Stimulated activated CD4-positive, alpha-beta T cell treated with anti-CD3 and anti-CD28 coated beads, Interleukin-12 subunit alpha, Interleukin-12 subunit beta, amount 100 ng/mL, for 24 hours (primary cell): Measurements from ENCODE around the gene MS4A1.
"Not testable (repeated sequence)": the region's sequence is repeated elsewhere in the genome, so short reads cannot be mapped to it uniquely, and the experiment has no call there.

Experiments used
- DNase-seq, 2 experiments: peaks; one replicate each; pipeline ENCODE4 v3.0.0-alpha.2; 2020; ENCODE audit warnings: low read depth in 2 of 2

MS4A1 gene

DNA sequence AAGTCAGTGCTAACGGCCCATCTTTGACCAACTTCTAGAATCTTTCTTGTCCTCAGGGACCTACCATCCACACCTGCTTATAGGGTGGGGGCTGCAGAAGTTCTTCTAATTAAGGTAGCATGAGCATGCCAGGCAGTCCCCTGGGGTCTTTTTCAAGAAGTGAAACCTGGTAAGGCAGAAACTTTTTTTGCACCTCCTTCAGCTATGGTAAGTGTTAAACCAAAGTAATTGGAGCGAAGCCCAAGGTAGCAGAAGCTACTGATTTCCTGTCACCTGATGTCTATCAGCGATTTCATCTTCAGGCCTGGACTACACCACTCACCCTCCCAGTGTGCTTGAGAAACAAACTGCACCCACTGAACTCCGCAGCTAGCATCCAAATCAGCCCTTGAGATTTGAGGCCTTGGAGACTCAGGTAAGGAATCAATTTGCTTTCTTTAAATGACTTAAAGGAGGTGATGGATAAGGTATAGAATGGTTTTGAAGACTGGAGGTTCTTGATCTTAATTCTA is at the start of gene MS4A1:
TSS of gene MS4A1 (plus strand) at position 317 of the 512 bp plus-strand sequence. CDS start 6,528 bp downstream, outside the sequence.
- DNase-seq, result no peak

DNA sequence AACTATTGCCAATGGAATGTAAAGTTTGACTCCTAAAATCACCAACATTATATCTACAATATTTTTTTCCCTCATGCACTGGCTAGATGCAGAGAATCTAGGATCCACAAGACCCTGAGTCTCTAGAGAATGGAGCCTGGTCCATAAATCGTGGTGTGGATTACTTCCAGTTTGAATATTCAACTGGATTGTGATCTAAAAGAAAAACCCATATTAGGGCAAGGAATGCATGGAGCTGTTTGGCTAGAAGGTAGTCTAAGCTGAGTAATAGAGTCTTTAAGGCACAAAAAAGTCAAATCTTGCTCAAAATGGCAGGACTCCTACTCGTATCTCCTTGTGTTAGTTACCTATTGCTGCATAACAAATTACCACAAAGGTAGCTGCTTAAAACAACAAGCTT is 35.6 kb upstream of the MS4A1 start:
- DNase-seq, result no peak

DNA sequence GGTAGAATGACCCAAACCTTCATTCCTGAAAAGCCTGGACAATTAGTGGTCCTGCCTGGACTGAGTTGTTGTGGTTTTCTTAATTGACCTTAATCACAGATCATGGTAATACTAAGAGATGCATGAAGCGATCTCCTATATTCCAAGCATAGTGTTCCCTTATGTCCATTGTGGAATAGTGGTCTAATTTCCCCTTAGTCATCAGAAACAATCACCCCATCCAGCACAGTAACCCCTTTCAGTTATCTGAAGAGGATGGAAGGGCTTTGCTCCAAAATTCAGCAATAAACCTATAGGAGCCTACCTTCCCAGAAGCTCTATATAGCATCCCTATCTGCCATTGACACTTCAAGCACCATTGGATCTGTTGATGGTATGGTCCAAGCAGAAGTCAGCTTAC is 33.0 kb upstream of the MS4A1 start:
- DNase-seq, result no peak

DNA sequence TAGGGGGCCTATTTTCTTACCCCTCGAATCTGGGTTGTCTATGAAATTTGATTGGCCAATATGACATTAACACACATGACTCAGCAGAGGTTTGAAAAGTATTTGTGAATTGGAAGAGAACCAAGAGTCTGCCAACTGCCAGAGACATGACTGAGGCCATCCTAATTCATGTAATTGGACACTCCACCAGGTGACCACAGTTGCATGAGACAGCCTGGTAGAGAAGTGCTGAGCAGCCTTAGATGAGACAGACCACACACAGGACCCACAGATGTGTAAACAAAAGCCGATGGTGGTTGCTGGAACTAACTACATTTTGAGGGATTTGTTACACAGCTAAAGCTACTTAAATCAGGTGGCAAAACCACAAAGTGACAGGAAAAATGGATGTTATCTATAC is 27.1 kb upstream of the MS4A1 start:
- no peak for DNase-seq

DNA sequence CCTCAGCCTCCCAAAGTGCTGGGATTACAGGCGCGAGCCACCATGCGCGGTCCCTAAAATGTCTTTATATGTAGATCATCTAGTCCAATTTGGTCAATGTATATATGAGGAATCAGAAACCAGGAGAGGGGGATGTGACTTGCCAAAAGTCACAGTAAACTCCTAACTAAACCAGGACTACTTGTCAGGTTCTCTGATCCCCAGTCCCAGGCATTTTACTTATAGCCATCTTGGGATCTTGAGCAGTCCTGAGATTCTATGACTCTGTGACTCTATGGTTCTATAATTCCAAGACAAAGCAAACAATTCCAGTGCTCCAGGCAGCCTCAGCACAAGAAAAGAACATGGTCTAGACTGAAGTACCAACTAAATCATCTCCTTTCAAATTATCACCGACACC is 26.4 kb upstream of the MS4A1 start, which contains the start of gene MS4A5:
TSS of gene MS4A5 (plus strand) at position 301 of the 400 bp plus-strand sequence. CDS start 103 bp downstream, outside the sequence.
- no peak for DNase-seq

DNA sequence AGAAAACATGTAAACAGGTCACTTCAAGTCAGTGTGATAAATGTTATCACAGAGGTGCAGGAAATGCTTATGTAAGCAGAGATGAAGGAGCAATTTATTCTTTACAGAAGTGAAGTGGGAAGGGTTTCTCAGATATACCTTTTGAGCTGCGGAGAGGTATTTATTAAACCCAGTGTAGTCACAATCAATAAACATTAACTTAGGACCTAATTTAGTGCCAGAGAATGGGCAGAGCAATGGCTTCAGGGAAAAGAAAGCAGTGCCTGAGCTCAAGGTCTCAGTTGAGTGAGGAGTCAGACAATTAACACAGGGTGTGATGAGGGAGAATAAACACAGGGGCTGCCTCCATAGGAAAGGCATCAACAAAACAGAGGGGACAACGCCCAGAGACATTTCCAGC is 24.4 kb upstream of the MS4A1 start:
- no peak for DNase-seq

DNA sequence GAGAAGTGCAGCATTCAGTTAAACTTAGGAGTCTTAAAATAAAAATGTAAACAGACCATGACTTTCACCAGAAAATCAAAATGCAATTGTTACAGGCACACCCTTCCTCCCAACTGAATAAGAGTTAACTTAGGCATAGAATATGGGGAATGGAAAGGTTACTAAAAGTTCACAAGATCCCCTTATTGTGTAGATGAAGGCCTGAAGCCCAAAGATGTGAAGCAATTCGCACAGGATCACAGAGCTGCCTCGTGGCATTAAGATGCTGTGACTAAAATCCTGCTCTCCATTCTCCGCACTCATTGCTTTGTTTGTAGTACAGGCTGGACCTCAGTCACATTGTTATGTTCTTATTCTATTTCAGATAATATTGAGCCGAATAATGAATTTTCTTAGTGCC is 22.2 kb upstream of the MS4A1 start:
- DNase-seq, result no peak

DNA sequence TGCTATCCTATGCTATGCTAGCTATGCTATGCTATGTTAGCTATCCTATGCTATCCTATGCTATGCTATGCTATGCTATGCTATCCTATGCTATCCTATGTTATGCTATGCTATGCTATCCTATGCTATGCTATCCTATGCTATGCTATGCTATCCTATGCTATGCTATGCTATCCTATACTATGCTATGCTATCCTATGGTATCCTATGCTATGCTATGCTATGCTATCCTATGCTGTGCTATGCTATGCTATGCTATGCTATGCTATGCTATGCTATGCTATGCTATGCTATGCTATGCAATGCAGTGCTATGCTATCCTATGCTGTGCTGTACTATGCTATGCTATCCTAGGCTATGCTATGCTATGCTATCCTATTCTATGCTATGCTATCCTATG is 8.6 kb upstream of the MS4A1 start:
- no peak for DNase-seq

DNA sequence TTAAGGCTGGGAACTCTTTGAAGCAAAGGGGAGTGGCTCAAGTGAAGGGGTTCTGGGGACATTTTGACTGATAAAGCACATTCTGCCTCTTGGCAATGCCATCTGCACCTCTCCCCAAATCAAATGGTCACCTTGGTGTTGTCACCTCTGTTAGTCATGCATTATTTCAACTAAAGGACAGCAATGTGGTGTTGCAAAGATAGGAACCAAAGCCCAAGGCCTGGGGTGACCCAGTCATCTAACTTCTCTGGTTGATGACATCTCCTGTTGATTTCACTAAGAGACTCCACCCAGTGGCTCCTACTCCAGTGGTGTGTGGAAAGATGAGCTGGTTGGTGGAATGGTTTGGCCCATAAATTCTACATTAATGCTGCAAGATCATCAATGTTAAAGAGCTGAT is 7.8 kb upstream of the MS4A1 start:
- no peak for DNase-seq

DNA sequence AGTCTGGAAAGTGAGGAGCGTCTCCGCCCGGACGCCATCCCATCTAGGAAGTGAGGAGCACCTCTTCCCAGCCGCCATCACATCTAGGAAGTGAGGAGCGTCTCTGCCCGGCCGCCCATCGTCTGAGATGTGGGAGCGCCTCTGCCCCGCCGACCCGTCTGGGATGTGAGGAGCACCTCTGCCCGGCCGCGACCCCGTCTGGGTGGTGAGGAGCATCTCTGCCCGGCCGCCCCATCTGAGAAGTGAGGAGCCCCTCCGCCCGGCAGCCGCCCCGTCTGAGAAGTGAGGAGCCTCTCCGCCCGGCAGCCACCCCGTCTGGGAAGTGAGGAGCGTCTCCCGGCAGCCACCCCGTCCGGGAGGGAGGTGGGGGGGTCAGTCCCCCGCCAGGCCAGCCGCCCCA is 4.5 kb upstream of the MS4A1 start:
- DNase-seq, result not testable (repeated sequence)

DNA sequence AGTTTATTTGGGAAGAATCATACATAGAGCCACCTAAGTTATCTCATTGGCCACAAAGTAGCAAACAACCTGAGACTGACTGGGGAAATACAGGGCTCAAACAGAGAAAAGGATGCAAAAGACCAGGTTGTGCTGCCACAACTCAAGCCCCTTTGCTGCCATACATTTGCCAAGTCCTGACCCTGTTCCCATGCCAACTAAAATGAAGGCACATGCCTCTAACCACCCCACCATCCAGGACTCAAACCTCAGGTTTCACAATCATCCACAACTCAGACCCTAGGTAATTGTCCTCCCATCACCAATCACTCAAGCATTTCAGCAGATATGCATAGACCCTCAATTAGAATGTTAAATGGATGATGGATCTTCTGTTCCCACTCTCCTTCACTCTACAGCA is 1.4 kb upstream of the MS4A1 start:
- DNase-seq, result no peak

DNA sequence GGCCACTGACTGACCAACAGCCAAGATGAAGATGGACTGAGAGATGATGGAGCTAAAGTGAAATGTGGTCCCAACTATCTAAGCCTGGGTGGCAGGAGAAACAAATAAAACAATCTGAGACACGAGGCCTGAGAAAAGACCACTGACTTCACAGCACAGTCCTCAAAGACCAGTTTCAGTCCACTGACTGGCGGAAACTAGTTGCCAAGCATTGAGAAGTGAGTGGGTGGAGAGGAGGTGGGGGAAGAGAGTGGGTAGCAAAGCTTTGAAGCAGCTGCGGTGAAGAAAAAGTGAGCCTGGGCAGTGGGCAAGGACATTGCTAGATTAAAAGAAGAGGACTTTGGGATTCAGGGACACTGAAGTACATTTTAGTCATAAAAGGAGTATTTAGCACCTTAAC is 1.9 kb downstream of the MS4A1 start:
- DNase-seq, result no peak

DNA sequence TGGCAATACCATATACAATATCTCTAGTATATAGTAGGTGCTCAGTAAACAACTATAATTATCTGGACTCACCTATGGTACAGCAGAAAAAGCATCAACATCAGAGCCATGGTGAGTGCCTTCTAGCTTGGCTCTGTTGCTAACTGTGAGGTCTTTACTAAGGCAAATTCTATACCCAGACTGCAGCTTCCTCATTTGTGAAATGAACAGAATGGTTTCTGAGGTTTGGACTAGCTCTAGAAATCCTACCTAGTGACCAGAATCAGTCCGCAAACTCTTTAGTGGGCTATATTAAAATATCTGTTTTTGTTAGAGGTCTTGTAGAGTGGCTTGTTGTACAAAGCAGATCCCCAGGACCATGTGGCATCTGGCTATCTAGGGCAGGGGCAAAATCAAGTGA is 3.7 kb downstream of the MS4A1 start:
- no peak for DNase-seq

DNA sequence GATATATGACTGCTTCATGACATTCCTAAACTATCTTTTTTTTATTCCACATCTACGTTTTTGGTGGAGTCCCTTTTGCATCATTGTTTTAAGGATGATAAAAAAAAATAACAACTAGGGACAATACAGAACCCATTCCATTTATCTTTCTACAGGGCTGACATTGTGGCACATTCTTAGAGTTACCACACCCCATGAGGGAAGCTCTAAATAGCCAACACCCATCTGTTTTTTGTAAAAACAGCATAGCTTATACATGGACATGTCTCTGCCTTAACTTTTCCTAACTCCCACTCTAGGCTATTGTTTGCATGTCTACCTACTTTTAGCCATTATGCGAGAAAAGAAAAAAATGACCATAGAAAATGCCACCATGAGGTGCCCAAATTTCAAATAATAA is 13.2 kb downstream of the MS4A1 start:
- no peak for DNase-seq

DNA sequence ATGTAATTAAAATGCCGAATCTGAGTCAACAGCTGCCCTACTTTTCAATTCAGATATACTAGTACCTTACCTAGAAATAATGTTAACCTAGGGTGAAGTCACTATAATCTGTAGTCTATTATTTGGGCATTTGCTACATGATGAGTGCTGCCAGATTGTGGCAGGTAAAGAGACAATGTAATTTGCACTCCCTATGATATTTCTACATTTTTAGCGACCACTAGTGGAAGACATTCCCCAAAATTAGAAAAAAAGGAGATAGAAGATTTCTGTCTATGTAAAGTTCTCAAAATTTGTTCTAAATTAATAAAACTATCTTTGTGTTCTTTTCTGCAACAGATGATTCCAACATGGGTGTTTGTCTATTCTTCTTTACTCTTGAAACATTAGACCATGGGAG is 14.1 kb downstream of the MS4A1 start:
- no peak for DNase-seq

DNA sequence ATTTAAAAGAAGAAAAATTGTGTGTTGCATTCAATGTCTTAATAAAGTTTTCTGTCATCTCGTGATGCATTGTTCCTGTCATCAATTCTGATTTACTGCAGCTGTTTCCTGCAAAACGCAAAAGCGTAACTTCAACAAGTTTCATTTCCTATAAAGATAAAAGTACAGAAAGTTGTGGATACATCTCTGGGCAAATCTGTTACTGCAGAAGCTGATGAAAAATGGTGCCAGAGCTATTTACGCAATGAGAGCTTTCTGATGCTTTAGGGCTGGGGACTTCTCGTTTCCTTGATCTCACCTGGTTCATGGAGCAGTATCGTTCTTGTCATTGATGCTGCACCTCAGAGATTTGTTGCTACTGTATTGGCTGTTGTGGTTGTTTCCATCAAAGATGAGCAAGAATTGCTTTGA is 21.4 kb downstream of the MS4A1 start:
- no peak for DNase-seq

DNA sequence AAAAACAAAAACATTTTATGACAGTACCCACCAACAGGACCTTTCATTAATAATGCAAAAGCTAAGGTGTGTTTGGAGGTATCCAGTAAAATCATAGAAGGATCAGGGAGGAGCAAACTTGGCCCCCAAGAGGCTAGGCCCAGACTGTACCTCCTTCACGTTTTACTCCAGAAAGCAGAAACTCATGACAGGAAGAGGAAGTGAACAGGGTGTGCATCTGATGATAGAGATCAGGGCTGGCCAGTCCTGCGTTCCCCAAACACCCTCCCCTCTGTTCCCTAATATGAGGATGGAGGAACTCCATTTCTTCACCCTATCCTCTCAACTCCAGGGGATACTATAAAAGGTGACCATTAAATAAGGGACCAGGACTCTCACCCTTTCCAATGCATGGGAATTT is 26.7 kb downstream of the MS4A1 start:
- DNase-seq, result no peak

DNA sequence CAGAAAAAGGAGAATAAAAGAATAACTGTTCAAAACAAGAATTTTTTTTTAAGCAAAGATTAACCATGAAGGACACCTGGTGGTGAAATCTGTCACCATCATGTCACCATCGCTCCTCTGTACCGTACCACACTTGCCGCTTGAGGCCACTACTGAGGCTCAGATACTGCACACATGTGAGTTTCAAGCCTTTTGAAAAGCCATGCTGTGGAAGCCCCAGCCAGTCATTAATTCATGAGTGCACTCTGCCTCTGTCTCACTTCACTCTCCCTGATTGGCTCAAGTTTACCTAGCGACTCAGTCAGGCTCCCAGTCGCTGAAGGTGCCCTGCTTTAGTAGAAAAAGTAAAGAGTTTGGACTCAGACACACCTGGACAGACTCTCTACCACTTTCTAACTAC is 30.3 kb downstream of the MS4A1 start:
- DNase-seq, result no peak

DNA sequence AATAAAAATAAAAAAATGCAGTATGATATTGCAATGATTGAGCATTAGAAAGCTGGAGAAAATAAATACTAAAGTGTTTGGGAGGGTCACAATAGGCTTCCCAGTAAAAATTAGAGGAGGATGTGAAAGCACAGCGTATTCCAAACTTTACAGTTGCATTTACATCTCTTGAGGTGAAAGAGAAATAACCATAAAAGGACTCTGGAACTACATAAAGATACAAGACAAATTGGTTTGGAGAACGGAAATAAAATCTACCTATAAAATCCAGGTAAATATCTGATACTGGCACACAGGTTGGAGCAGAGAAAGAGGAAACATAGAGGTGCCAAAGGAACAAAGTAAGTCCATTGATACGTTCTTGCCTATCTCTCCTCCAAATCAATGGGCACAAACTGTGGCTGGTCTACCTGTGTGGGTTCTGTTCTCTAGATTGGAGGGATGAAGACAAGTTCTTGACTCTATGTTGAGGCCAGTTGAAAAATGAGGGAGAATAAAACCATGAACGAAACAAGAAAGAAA is 36.9 kb downstream of the MS4A1 start, which contains the start of gene MS4A12:
TSS of gene MS4A12 (plus strand) at position 291 of the 522 bp plus-strand sequence. CDS start 4,541 bp downstream, outside the sequence.
- DNase-seq, result no peak

DNA sequence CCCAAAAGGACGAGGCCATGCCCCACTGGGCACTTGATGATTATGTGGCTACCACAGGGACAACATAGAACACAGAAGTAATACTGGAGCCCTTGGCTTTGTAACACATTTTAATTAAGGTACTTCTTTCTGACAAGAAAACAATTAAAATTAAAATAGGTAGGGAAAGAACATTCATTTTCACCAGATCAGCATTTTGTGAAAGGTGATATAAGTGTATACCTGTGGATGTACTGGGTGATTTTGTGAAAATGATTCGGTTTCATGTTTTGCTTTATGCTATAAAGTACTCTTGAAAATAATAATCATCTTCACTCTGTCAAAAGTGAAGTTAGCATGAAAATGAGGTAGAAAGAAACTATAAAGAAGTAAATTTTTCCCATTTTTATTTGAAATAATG is 37.8 kb downstream of the MS4A1 start:
- no peak for DNase-seq

DNA sequence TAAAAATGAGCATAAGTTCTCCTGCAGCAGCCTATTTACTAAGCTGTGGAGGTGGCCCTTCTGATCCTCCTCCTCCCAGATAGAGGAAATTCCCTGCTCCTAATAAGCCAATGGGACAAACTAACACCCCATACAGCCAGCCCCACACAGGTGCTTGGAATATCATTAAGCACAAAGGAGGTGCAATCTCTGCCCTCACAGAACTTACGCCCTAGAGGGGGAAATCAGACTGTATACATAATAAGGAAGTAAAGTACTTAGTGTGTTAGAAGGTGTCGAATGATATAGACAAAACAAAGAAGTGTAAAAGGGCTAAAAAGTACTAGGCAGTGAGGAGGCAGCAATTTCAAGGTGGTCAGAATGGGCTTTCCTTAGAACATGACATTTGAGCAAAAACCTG is 42.8 kb downstream of the MS4A1 start:
- no peak for DNase-seq

DNA sequence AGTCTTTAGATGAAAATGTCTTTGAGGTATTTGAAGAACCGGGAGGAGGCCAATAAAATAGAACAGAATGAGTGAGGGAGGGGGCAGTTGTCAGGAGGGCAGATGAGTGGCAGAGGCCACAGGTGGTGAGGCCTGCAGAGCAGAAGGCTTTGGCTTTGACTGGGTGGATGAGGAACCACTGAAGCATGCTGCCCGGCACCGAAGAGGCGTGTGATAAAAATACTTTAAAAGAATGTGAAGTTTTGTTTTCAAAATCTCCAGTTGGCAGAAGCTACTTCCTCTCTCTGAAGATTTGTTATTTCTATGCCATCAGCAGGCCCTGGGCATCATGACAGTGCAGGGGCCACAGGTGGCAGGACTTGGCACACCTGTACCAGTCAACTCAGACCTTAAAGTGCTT is 43.2 kb downstream of the MS4A1 start:
- no peak for DNase-seq

DNA sequence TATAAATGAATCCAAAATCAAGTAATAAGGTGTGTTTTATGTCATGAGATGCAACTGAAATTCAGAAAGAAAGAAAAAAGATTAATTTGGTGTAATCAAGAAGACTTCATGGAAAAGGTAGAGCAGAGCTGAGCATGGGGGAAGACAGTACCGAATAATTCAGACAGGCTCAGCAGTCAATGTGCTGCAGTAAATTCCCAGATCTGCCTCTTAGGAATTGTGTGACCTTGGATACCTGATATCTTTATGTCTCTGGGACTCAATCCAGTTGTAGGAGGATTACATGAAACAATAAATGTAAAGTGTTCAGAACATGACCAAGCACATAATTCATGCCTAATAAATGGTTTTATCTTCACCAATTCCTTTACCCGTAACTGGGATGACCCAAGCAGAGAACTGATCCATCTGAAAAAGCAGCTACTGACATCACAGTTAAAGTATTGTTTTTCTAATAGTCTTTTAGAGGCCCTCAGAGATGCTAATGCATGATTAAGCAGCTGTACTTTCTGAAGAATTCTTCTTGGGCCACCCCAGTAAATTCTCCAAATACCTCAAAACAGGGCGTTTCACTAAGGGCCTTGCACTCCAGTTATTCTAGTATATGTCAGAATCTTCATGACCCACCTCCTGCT is 44.7 kb downstream of the MS4A1 start:
- DNase-seq, result no peak
